HEK293 (cell line): ENCODE measurements around the gene GIGYF1.

ENCODE experiments used
- BCL6B ChIP-seq: fragments of 450-650 bp; formaldehyde crosslinking; IDR thresholded peaks from 2 replicates; pipeline ENCODE4 v1.5.1; 2017; ENCODE audit warnings: missing biosample characterization, missing genetic modification characterization
- FEZF1 ChIP-seq: fragments of 450-650 bp; formaldehyde crosslinking; IDR thresholded peaks from 2 replicates; pipeline ENCODE4 v1.5.1; 2016; ENCODE audit warnings: missing biosample characterization, missing genetic modification characterization
- GFI1B ChIP-seq: fragments of 450-650 bp; formaldehyde crosslinking; IDR thresholded peaks from 2 replicates; pipeline ENCODE4 v1.5.1; 2016; ENCODE audit warnings: missing biosample characterization, missing genetic modification characterization
- OSR2 ChIP-seq: fragments of 450-650 bp; formaldehyde crosslinking; IDR thresholded peaks from 2 replicates; pipeline ENCODE4 v1.5.1; 2016; ENCODE audit warnings: missing biosample characterization, missing genetic modification characterization
- ZBTB6 ChIP-seq: fragments of 450-650 bp; formaldehyde crosslinking; IDR thresholded peaks from 2 replicates; pipeline ENCODE4 v1.5.1; 2017; ENCODE audit warnings: missing biosample characterization, missing genetic modification characterization
- ZBTB7A ChIP-seq: fragments of 450-650 bp; formaldehyde crosslinking; IDR thresholded peaks from 2 replicates; pipeline ENCODE4 v1.5.1; 2016; ENCODE audit warnings: low read depth, missing biosample characterization, missing genetic modification characterization
- ZFP69B ChIP-seq: fragments of 450-650 bp; formaldehyde crosslinking; IDR thresholded peaks from 2 replicates; pipeline ENCODE4 v1.5.1; 2016; ENCODE audit warnings: missing biosample characterization, missing genetic modification characterization
- ZNF114 ChIP-seq: fragments of 450-650 bp; formaldehyde crosslinking; IDR thresholded peaks from 2 replicates; pipeline ENCODE4 v1.5.0; 2017; ENCODE audit warnings: missing biosample characterization, missing genetic modification characterization
- ZNF146 ChIP-seq: fragments of 450-650 bp; formaldehyde crosslinking; IDR thresholded peaks from 2 replicates; pipeline ENCODE4 v1.5.1; 2016; ENCODE audit warnings: missing biosample characterization, missing genetic modification characterization
- ZNF18 ChIP-seq: fragments of 450-650 bp; formaldehyde crosslinking; IDR thresholded peaks from 2 replicates; pipeline ENCODE4 v1.5.1; 2016; ENCODE audit warnings: missing biosample characterization, missing genetic modification characterization
- ZNF2 ChIP-seq: fragments of 450-650 bp; formaldehyde crosslinking; IDR thresholded peaks from 2 replicates; pipeline ENCODE4 v1.5.1; 2016; ENCODE audit warnings: missing biosample characterization, missing genetic modification characterization
- ZNF202 ChIP-seq: fragments of 450-650 bp; formaldehyde crosslinking; IDR thresholded peaks from 2 replicates; pipeline ENCODE4 v1.5.1; 2016; ENCODE audit warnings: missing biosample characterization, missing genetic modification characterization, borderline replicate concordance
- ZNF211 ChIP-seq: fragments of 450-650 bp; formaldehyde crosslinking; IDR thresholded peaks from 2 replicates; pipeline ENCODE4 v1.5.1; 2016; ENCODE audit warnings: low read depth, missing biosample characterization, missing genetic modification characterization
- ZNF214 ChIP-seq: fragments of 450-650 bp; formaldehyde crosslinking; IDR thresholded peaks from 2 replicates; pipeline ENCODE4 v1.5.1; 2017; ENCODE audit warnings: missing biosample characterization, mild to moderate bottlenecking, missing genetic modification characterization, borderline replicate concordance
- ZNF223 ChIP-seq: fragments of 450-650 bp; formaldehyde crosslinking; IDR thresholded peaks from 2 replicates; pipeline ENCODE4 v1.5.1; 2016; ENCODE audit warnings: missing biosample characterization, missing genetic modification characterization
- ZNF292 ChIP-seq: fragments of 450-650 bp; formaldehyde crosslinking; IDR thresholded peaks from 2 replicates; pipeline ENCODE4 v1.5.1; 2016; ENCODE audit warnings: low read depth, missing biosample characterization, missing genetic modification characterization, borderline replicate concordance
- ZNF311 ChIP-seq: fragments of 450-650 bp; formaldehyde crosslinking; IDR thresholded peaks from 2 replicates; pipeline ENCODE4 v1.5.1; 2017; ENCODE audit warnings: missing biosample characterization, missing genetic modification characterization, borderline replicate concordance
- ZNF394 ChIP-seq: fragments of 450-650 bp; formaldehyde crosslinking; IDR thresholded peaks from 2 replicates; pipeline ENCODE4 v1.5.1; 2016; ENCODE audit warnings: missing biosample characterization, missing genetic modification characterization, mild to moderate bottlenecking, moderate library complexity, borderline replicate concordance
- ZNF404 ChIP-seq: fragments of 450-650 bp; formaldehyde crosslinking; IDR thresholded peaks from 2 replicates; pipeline ENCODE4 v1.5.1; 2017; ENCODE audit warnings: missing biosample characterization, missing genetic modification characterization
- ZNF544 ChIP-seq: fragments of 450-650 bp; formaldehyde crosslinking; IDR thresholded peaks from 2 replicates; pipeline ENCODE4 v1.5.0; 2017; ENCODE audit warnings: missing biosample characterization, missing genetic modification characterization
- ZNF560 ChIP-seq: fragments of 450-650 bp; formaldehyde crosslinking; IDR thresholded peaks from 2 replicates; pipeline ENCODE4 v1.5.1; 2017; ENCODE audit warnings: missing biosample characterization, missing genetic modification characterization, borderline replicate concordance
- ZNF610 ChIP-seq: fragments of 450-650 bp; formaldehyde crosslinking; IDR thresholded peaks from 2 replicates; pipeline ENCODE4 v1.5.1; 2016; ENCODE audit warnings: missing biosample characterization, missing genetic modification characterization, borderline replicate concordance
- ZNF658 ChIP-seq: fragments of 450-650 bp; formaldehyde crosslinking; IDR thresholded peaks from 2 replicates; pipeline ENCODE4; 2016; ENCODE audit warnings: missing biosample characterization, missing genetic modification characterization
- ZNF660 ChIP-seq: fragments of 450-650 bp; IDR thresholded peaks from 2 replicates; pipeline ENCODE4 v1.5.1; 2018; ENCODE audit warnings: missing biosample characterization, mild to moderate bottlenecking, missing genetic modification characterization
- ZNF664 ChIP-seq: fragments of 450-650 bp; formaldehyde crosslinking; IDR thresholded peaks from 2 replicates; pipeline ENCODE4 v1.5.1; 2016; ENCODE audit warnings: missing biosample characterization, missing genetic modification characterization
- TF ChIP-seq, protein P1 (sequence below): fragments of 450-650 bp; formaldehyde crosslinking; conservative IDR thresholded peaks from 2 replicates; pipeline ENCODE4 v1.5.1; 2016; ENCODE audit warnings: low read depth, missing biosample characterization, missing genetic modification characterization
- TF ChIP-seq, protein P2 (sequence below): fragments of 450-650 bp; formaldehyde crosslinking; IDR thresholded peaks from 2 replicates; pipeline ENCODE4 v1.5.1; 2016; ENCODE audit warnings: missing biosample characterization, missing genetic modification characterization
- TF ChIP-seq, protein P3 (sequence below): fragments of 450-650 bp; formaldehyde crosslinking; IDR thresholded peaks from 2 replicates; pipeline ENCODE4 v1.5.1; 2016; ENCODE audit warnings: missing biosample characterization, missing genetic modification characterization

The GIGYF1 gene

GRCh38 chr7:100705320-100705752, 11.3 kb upstream of the GIGYF1 start (continued):
- TF ChIP-seq ZNF394 (no peak), ZNF664 (tag by site-specific recombination) (no peak), ZFP69B (tag by site-specific recombination) (peak; percentile 28), OSR2 (no peak), FEZF1 (tag by site-specific recombination) (no peak), GFI1B (tag by site-specific recombination) (no peak), ZNF202 (tag by site-specific recombination) (no peak), ZNF660 (tag by site-specific recombination) (no peak; the same call in 1 of the 2 replicates), ZNF114 (tag by site-specific recombination) (no peak), ZNF560 (tag by site-specific recombination) (no peak), ZNF658 (tag by site-specific recombination) (no peak), ZBTB6 (0 out of 2 replicates have a peak, but pooled peaks have one; percentile 54), ZNF18 (no peak), ZNF292 (tag by site-specific recombination) (no peak), BCL6B (tag by site-specific recombination) (no peak), ZNF211 (tag by site-specific recombination) (no peak), ZNF146 (tag by site-specific recombination) (0 out of 2 replicates have a peak, but pooled peaks have one; percentile 36), ZNF214 (tag by site-specific recombination) (no peak), ZNF610 (tag by site-specific recombination) (peak; percentile 78), ZNF2 (peak; percentile 89; the same call in 1 of the 2 replicates), ZBTB7A (peak; percentile 97), ZNF404 (tag by site-specific recombination) (no peak), ZNF223 (tag by site-specific recombination) (0 out of 2 replicates have a peak, but pooled peaks have one; percentile 24), ZNF311 (tag by site-specific recombination) (no peak), ZNF544 (tag by site-specific recombination) (no peak)
- TF ChIP-seq, protein P1, sequence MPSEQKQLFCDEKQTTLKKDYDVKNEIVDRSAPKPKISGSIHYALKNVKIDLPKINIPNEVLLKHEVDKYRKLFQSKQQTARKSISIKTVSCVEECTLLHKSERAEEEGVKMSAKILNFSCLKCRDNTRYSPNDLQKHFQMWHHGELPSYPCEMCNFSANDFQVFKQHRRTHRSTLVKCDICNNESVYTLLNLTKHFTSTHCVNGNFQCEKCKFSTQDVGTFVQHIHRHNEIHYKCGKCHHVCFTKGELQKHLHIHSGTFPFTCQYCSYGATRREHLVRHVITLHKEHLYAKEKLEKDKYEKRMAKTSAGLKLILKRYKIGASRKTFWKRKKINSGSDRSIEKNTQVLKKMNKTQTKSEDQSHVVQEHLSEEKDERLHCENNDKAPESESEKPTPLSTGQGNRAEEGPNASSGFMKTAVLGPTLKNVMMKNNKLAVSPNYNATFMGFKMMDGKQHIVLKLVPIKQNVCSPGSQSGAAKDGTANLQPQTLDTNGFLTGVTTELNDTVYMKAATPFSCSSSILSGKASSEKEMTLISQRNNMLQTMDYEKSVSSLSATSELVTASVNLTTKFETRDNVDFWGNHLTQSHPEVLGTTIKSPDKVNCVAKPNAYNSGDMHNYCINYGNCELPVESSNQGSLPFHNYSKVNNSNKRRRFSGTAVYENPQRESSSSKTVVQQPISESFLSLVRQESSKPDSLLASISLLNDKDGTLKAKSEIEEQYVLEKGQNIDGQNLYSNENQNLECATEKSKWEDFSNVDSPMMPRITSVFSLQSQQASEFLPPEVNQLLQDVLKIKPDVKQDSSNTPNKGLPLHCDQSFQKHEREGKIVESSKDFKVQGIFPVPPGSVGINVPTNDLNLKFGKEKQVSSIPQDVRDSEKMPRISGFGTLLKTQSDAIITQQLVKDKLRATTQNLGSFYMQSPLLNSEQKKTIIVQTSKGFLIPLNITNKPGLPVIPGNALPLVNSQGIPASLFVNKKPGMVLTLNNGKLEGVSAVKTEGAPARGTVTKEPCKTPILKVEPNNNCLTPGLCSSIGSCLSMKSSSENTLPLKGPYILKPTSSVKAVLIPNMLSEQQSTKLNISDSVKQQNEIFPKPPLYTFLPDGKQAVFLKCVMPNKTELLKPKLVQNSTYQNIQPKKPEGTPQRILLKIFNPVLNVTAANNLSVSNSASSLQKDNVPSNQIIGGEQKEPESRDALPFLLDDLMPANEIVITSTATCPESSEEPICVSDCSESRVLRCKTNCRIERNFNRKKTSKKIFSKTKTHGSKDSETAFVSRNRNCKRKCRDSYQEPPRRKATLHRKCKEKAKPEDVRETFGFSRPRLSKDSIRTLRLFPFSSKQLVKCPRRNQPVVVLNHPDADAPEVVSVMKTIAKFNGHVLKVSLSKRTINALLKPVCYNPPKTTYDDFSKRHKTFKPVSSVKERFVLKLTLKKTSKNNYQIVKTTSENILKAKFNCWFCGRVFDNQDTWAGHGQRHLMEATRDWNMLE, result no peak
- TF ChIP-seq, protein P2, sequence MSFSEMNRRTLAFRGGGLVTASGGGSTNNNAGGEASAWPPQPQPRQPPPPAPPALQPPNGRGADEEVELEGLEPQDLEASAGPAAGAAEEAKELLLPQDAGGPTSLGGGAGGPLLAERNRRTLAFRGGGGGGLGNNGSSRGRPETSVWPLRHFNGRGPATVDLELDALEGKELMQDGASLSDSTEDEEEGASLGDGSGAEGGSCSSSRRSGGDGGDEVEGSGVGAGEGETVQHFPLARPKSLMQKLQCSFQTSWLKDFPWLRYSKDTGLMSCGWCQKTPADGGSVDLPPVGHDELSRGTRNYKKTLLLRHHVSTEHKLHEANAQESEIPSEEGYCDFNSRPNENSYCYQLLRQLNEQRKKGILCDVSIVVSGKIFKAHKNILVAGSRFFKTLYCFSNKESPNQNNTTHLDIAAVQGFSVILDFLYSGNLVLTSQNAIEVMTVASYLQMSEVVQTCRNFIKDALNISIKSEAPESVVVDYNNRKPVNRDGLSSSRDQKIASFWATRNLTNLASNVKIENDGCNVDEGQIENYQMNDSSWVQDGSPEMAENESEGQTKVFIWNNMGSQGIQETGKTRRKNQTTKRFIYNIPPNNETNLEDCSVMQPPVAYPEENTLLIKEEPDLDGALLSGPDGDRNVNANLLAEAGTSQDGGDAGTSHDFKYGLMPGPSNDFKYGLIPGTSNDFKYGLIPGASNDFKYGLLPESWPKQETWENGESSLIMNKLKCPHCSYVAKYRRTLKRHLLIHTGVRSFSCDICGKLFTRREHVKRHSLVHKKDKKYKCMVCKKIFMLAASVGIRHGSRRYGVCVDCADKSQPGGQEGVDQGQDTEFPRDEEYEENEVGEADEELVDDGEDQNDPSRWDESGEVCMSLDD, result peak; percentile 96
- TF ChIP-seq, protein P3, sequence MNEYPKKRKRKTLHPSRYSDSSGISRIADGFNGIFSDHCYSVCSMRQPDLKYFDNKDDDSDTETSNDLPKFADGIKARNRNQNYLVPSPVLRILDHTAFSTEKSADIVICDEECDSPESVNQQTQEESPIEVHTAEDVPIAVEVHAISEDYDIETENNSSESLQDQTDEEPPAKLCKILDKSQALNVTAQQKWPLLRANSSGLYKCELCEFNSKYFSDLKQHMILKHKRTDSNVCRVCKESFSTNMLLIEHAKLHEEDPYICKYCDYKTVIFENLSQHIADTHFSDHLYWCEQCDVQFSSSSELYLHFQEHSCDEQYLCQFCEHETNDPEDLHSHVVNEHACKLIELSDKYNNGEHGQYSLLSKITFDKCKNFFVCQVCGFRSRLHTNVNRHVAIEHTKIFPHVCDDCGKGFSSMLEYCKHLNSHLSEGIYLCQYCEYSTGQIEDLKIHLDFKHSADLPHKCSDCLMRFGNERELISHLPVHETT (tag by site-specific recombination), result peak; percentile 63; the same call in 1 of the 2 replicates
